H1 (cell line): ENCODE results near the gene NAA10. TPM values are rescaled to one million over a fixed set of nuclear protein-coding genes. Genes with fewer than 3 reads are reported as not detected.

ENCODE experiments used
- CTCF ChIA-PET: fragments of 300-600 bp; sonication (Branson Sonifier 250); formaldehyde crosslinking; loops from one replicate; lab custom pipeline; 2021; ENCODE audit not compliant: partially characterized antibody; lab: Charles Lee
- POLR2A ChIA-PET: fragments of 300-600 bp; sonication (Branson Sonifier 250); formaldehyde crosslinking; loops from one replicate; lab custom pipeline; 2021; ENCODE audit warnings: inconsistent platforms; ENCODE audit not compliant: partially characterized antibody; lab: Charles Lee
- DNase-seq, 2 experiments: peaks; one replicate each; pipeline versions ENCODE4 v3.0.0 to v3.0.0-alpha.2; 2010 to 2022; ENCODE audit warnings: low spot score in 2 of 2, low read depth in 1 of 2, mixed read lengths in 1 of 2
- FAIRE-seq: peaks from 2 replicates; lab custom pipeline; 2011; peaks lifted over from hg19 to GRCh38; lab: Jason Lieb, UNC
- H2AFZ ChIP-seq: 2 replicates; pipeline ENCODE4 v1.8.1; 2012; ENCODE audit warnings: low read length, inconsistent platforms
- H2AK5ac ChIP-seq: 2 replicates; pipeline ENCODE4 v1.6.1; 2013; ENCODE audit warnings: low read depth, low read length
- H2BK120ac ChIP-seq: replicated peaks from 2 replicates; pipeline ENCODE3; 2013; ENCODE audit warnings: low read depth, low read length, inconsistent platforms
- H2BK12ac ChIP-seq: 2 replicates; pipeline ENCODE4 v1.6.1; 2013; ENCODE audit warnings: low read depth, low read length
- H2BK15ac ChIP-seq: 2 replicates; pipeline ENCODE4 v1.6.1; 2013; ENCODE audit warnings: low read length
- H2BK20ac ChIP-seq: 2 replicates; pipeline ENCODE4 v1.6.1; 2013; ENCODE audit warnings: low read length
- H2BK5ac ChIP-seq: 2 replicates; pipeline ENCODE4 v1.6.1; 2013; ENCODE audit warnings: low read depth, low read length
- H3K14ac ChIP-seq: 2 replicates; pipeline ENCODE4 v1.6.1; 2013; ENCODE audit warnings: inconsistent platforms; ENCODE audit not compliant: insufficient read length
- H3K18ac ChIP-seq: 2 replicates; pipeline ENCODE4 v1.6.1; 2013; ENCODE audit warnings: low read length; ENCODE audit errors: extremely low read depth
- H3K23ac ChIP-seq: 2 replicates; pipeline ENCODE4 v1.6.1; 2013; ENCODE audit warnings: inconsistent platforms; ENCODE audit not compliant: insufficient read length
- H3K23me2 ChIP-seq: 2 replicates; pipeline ENCODE4 v1.6.1; 2013; ENCODE audit warnings: low read depth, low read length
- H3K27ac ChIP-seq: 2 replicates; pipeline ENCODE4 v1.6.1; 2011; ENCODE audit warnings: low read depth, low read length, inconsistent platforms
- H3K27me3 ChIP-seq, 4 experiments: replicated peaks in 1 of 4; 1 replicate in 1 of 4; 2 replicates in 3 of 4; pipeline versions ENCODE4 v1.6.1 to v1.8.1; 2011 to 2013; ENCODE audit warnings: low read length in 3 of 4, mild to moderate bottlenecking in 3 of 4, inconsistent platforms in 2 of 4, mixed read lengths in 2 of 4, moderate library complexity in 1 of 4; ENCODE audit not compliant: control insufficient read depth in 3 of 4, insufficient read depth in 3 of 4; ENCODE audit errors: extremely low read depth in 1 of 4
- H3K36me3 ChIP-seq, 4 experiments: 2 replicates each; pipeline versions ENCODE4 v1.6.1 to v1.8.1; 2011 to 2013; ENCODE audit warnings: mild to moderate bottlenecking in 4 of 4, low read length in 3 of 4, moderate library complexity in 2 of 4, control low read depth in 1 of 4, inconsistent platforms in 1 of 4; ENCODE audit not compliant: insufficient read depth in 4 of 4, control insufficient read depth in 2 of 4
- H3K4ac ChIP-seq: replicated peaks from 2 replicates; pipeline ENCODE3; 2013; ENCODE audit warnings: low read length, low read depth, mixed read lengths, inconsistent platforms; ENCODE audit not compliant: insufficient read length
- H3K4me1 ChIP-seq, 4 experiments: replicated peaks in 1 of 4; 1 replicate in 1 of 4; 2 replicates in 3 of 4; pipeline versions ENCODE4 v1.6.1 to v1.8.1; 2011 to 2013; ENCODE audit warnings: low read length in 3 of 4, inconsistent platforms in 2 of 4, mixed read lengths in 1 of 4; ENCODE audit not compliant: insufficient read depth in 4 of 4, control insufficient read depth in 3 of 4
- H3K4me2 ChIP-seq, 2 experiments: 2 replicates each; pipeline versions ENCODE4 v1.6.1 to v1.8.1; 2011 to 2013; ENCODE audit warnings: low read depth in 2 of 2, low read length in 2 of 2, control low read depth in 1 of 2, inconsistent platforms in 1 of 2, mild to moderate bottlenecking in 1 of 2; ENCODE audit not compliant: insufficient read depth in 1 of 2
- H3K4me3 ChIP-seq, 4 experiments: fragments of 200-600, 300-600 bp in 1 of 4; sonication (generic), shearing (Covaris generic), sonication (Bioruptor Twin) in 1 of 4; 2 replicates each; pipeline versions ENCODE4 v1.5.1 to v1.8.1; 2011 to 2016; ENCODE audit warnings: low read length in 4 of 4, low read depth in 3 of 4, control low read depth in 2 of 4, inconsistent platforms in 2 of 4, mild to moderate bottlenecking in 2 of 4, mixed read lengths in 1 of 4, moderate library complexity in 1 of 4; ENCODE audit not compliant: insufficient read depth in 2 of 4; ENCODE audit errors: extremely low read depth in 1 of 4
- H3K56ac ChIP-seq: replicated peaks from 2 replicates; pipeline ENCODE3; 2013; ENCODE audit warnings: low read depth, mild to moderate bottlenecking, mixed read lengths, low read length, inconsistent platforms; ENCODE audit not compliant: insufficient read length
- H3K79me1 ChIP-seq: 2 replicates; pipeline ENCODE4 v1.6.1; 2013; ENCODE audit warnings: low read depth, low read length, control low read depth
- H3K79me2 ChIP-seq, 2 experiments: 2 replicates each; pipeline versions ENCODE4 v1.6.1 to v1.8.1; 2012 to 2013; ENCODE audit warnings: low read length in 2 of 2, mild to moderate bottlenecking in 2 of 2, inconsistent platforms in 1 of 2; ENCODE audit not compliant: insufficient read depth in 2 of 2, control insufficient read depth in 1 of 2
- H3K9ac ChIP-seq, 4 experiments: replicated peaks in 1 of 4; 1 replicate in 1 of 4; 2 replicates in 3 of 4; pipeline versions ENCODE4 v1.6.1 to v1.8.1; 2011 to 2013; ENCODE audit warnings: low read depth in 3 of 4, low read length in 3 of 4, control low read depth in 2 of 4, mild to moderate bottlenecking in 2 of 4, moderate library complexity in 2 of 4, inconsistent platforms in 1 of 4; ENCODE audit errors: extremely low read depth in 1 of 4
- H3K9me3 ChIP-seq, 2 experiments: 2 replicates each; pipeline versions ENCODE4 v1.6.1 to v1.8.1; 2012 to 2013; ENCODE audit warnings: mild to moderate bottlenecking in 2 of 2, moderate library complexity in 2 of 2, control low read depth in 1 of 2, inconsistent platforms in 1 of 2, low read depth in 1 of 2, low read length in 1 of 2, mixed read lengths in 1 of 2; ENCODE audit not compliant: insufficient read depth in 2 of 2
- H4K20me1 ChIP-seq, 2 experiments: replicated peaks in 1 of 2; 2 replicates each; pipeline versions ENCODE3 to v1.8.1; 2011 to 2013; ENCODE audit warnings: inconsistent platforms in 2 of 2, low read length in 2 of 2, mild to moderate bottlenecking in 1 of 2; ENCODE audit not compliant: insufficient read depth in 2 of 2, control insufficient read depth in 1 of 2
- H4K5ac ChIP-seq: 2 replicates; pipeline ENCODE4 v1.6.1; 2013; ENCODE audit warnings: low read length, low read depth, mixed read lengths, inconsistent platforms; ENCODE audit not compliant: insufficient read length
- H4K8ac ChIP-seq: 2 replicates; pipeline ENCODE4 v1.8.0; 2013; ENCODE audit warnings: mild to moderate bottlenecking, moderate library complexity, low read length, inconsistent platforms; ENCODE audit not compliant: insufficient read depth; ENCODE audit errors: extremely low read depth
- H4K91ac ChIP-seq: replicated peaks from 2 replicates; pipeline ENCODE3; 2013; ENCODE audit warnings: low read length, mixed read lengths, inconsistent platforms; ENCODE audit not compliant: insufficient read length
- KDM5A ChIP-seq: fragments of 200-600 bp; IDR thresholded peaks from 2 replicates; pipeline ENCODE4 v1.7.1; 2012; ENCODE audit warnings: mild to moderate bottlenecking, low read length, inconsistent platforms, mixed read lengths
- POLR2AphosphoS5 ChIP-seq: IDR thresholded peaks from 2 replicates; pipeline ENCODE4 v1.6.1; 2011; ENCODE audit warnings: low read depth, low read length
- SP1 ChIP-seq: IDR thresholded peaks from 2 replicates; pipeline ENCODE4 v1.6.1; 2011; ENCODE audit warnings: low read depth, low read length
- ZNF274 ChIP-seq: IDR thresholded peaks from 2 replicates; pipeline ENCODE4 v1.7.0; 2012; ENCODE audit warnings: low read length, borderline replicate concordance; ENCODE audit errors: extremely low read depth
- WGBS, 2 experiments: shearing (Covaris generic) in 1 of 2; methylation state at CpG; one replicate each; pipeline versions ENCODE4 v1.1.6 to v1.1.7; 2013 to 2015; ENCODE audit warnings: low lambda C conversion rate in 2 of 2, mixed read lengths in 2 of 2, inconsistent platforms in 1 of 2, low coverage in 1 of 2, missing lambda C conversion rate in 1 of 2; ENCODE audit not compliant: insufficient replicate concordance in 2 of 2, insufficient coverage in 1 of 2, insufficient read length in 1 of 2; ENCODE audit errors: extremely low coverage in 1 of 2, missing lambda C conversion rate in 1 of 2; 5-methylcytosine and 5-hydroxymethylcytosine counted together
- polyA plus RNA-seq, 7 experiments: library from polyadenylated mRNA; depleted of rRNA in 3 of 7; stranded (reverse) in 5 of 7; unstranded in 2 of 7; fragments of >200 nt in 5 of 7; fragments of 200-250 nt in 2 of 7; gene quantifications; 1 replicate in 5 of 7; 2 replicates in 1 of 7; 4 replicates in 1 of 7; pipeline versions ENCODE4 v1.2.1 to v1.2.3, GENCODE V29; 2011 to 2013; ENCODE audit warnings: missing spikeins in 2 of 7, mixed read lengths in 2 of 7
- total RNA-seq: library from RNA; stranded (reverse); fragmentation: NEBNext Ultra II Directional; extraction: Animal tissue kit (Norgen Biotek cat#: 25700); gene quantifications from 2 replicates; pipeline ENCODE4 v1.2.1, GENCODE V29; 2021

NAA10 gene
- total and polyA plus RNA-seq, 2 of the 8 experiments (the other 6 are each of a cell fraction or from before 2014, with no cell fraction given): 80.4 to 98.8 TPM

GRCh38 chrX:153903238-153903980, 31.4 kb downstream of the NAA10 start:
- Histone ChIP-seq H3K9me3 (no peaks in the 10 kb centered on the region), H4K20me1 (peaks cover 0 to 4% of the 10 kb centered on the region in 2 experiments), H4K91ac (no peak overlapping the region), H3K56ac (no peak overlapping the region), H2BK5ac (0 out of 2 replicates have a peak overlapping the region, but pooled peaks have one; percentile 44), H2AFZ (no peak overlapping the region), H3K27me3 (no peaks in the 10 kb centered on the region), H2BK20ac (no peak overlapping the region; the same call in 1 of the 2 replicates), H3K9ac (no peak overlapping the region), H2BK12ac (no peak overlapping the region; the same call in 1 of the 2 replicates), H3K14ac (no peak overlapping the region), H3K4ac (no peak overlapping the region), H3K36me3 (no peaks in the 10 kb centered on the region), H4K5ac (no peak overlapping the region), H4K8ac (no peak overlapping the region), H2AK5ac (no peak overlapping the region), H3K23me2 (peaks cover 3% of the 10 kb centered on the region; the same call in 1 of the 2 replicates), H3K27ac (no peak overlapping the region), H3K23ac (no peak overlapping the region), H3K4me3 (no peak overlapping the region), H3K4me1 (peaks cover 0 to 12% (median 0%) of the 10 kb centered on the region in 4 experiments; a peak in 1 of 7 replicates), H3K18ac (no peak overlapping the region; the same call in 1 of the 2 replicates), H3K4me2 (no peak overlapping the region), H2BK120ac (no peak overlapping the region), H3K79me2 (no peaks in the 10 kb centered on the region), H3K79me1 (no peaks in the 10 kb centered on the region), H2BK15ac (peak overlapping the region; percentile 5; the same call in 1 of the 2 replicates)
- WGBS, 2 experiments: 85% methylated on average over 11 of the region's 18 CpGs; no CpG with 5 or more reads in 1 of the 2 experiments
- TF ChIP-seq KDM5A (no peak), POLR2AphosphoS5 (peak; percentile 26; the same call in 1 of the 2 replicates), ZNF274 (no peak), SP1 (no peak)
- no peak for FAIRE-seq
- DNase-seq: no peak
- ChIA-PET POLR2A (interaction anchor here (1.1 kb wide), 1 partner anchor 20 kb away, joined by 3 read pairs; no protein-coding TSS in a partner anchor), CTCF (interaction anchor here (1.1 kb wide), 1 partner anchor 22 kb away, joined by 3 read pairs; no protein-coding TSS in a partner anchor)
